Skin epidermis (tissue), 12 donors: Measurements from ENCODE around the gene IGF2BP3.

Source experiments
- H3K27ac ChIP-seq, 21 experiments: fragments of 200-600 bp; sonication (generic) in 11 of 21; one replicate each; pipeline ENCODE4 v1.5.0; 2020; ENCODE audit warnings: mild to moderate bottlenecking in 3 of 21, inconsistent platforms in 2 of 21, moderate library complexity in 2 of 21
- H3K4me3 ChIP-seq, 7 experiments: fragments of 200-600 bp; sonication (generic) in 2 of 7; one replicate each; pipeline ENCODE4 v1.5.0; 2020; ENCODE audit warnings: inconsistent platforms in 2 of 7, mild to moderate bottlenecking in 2 of 7, moderate library complexity in 1 of 7

IGF2BP3 gene

GRCh38 chr7:23347682-23348180 is 122.6 kb downstream of the IGF2BP3 start:
- no peak overlapping the region for H3K4me3 ChIP-seq
- peak overlapping the region in 3 of 21 experiments; percentile 7 to 45 (median 33) for H3K27ac ChIP-seq

GRCh38 chr7:23347033-23347681 is 123.1 kb downstream of the IGF2BP3 start:
- no peak overlapping the region for H3K4me3 ChIP-seq
- peak overlapping the region in 3 of 21 experiments; percentile 7 to 45 (median 33) for H3K27ac ChIP-seq

GRCh38 chr7:23346316-23346715 is 124.0 kb downstream of the IGF2BP3 start:
- Histone ChIP-seq H3K4me3 (peak overlapping the region in 4 of 7 experiments; percentile 3 to 19 (median 8)), H3K27ac (no peak overlapping the region)

- no peak overlapping the region for H3K27ac ChIP-seq
- H3K4me3 ChIP-seq = no peak overlapping the region
These were observed 124.7 kb downstream of the IGF2BP3 start for GRCh38 chr7:23345601-23346000.

GRCh38 chr7:23343806-23344475 is 126.3 kb downstream of the IGF2BP3 start:
- H3K4me3 ChIP-seq = no peak overlapping the region
- H3K27ac ChIP-seq = no peak overlapping the region

- Histone ChIP-seq H3K4me3 (no peak overlapping the region), H3K27ac (no peak overlapping the region)
These were observed 127.2 kb downstream of the IGF2BP3 start for GRCh38 chr7:23343102-23343501.

- no peak overlapping the region for H3K27ac ChIP-seq
- no peak overlapping the region for H3K4me3 ChIP-seq
These were observed 128.3 kb downstream of the IGF2BP3 start for GRCh38 chr7:23341846-23342598.

GRCh38 chr7:23338863-23339262 is 131.4 kb downstream of the IGF2BP3 start:
- no peak overlapping the region for H3K4me3 ChIP-seq
- H3K27ac ChIP-seq = no peak overlapping the region

- H3K4me3 ChIP-seq = no peak overlapping the region
- H3K27ac ChIP-seq = no peak overlapping the region
These were observed 131.9 kb downstream of the IGF2BP3 start for GRCh38 chr7:23338439-23338838.

- Histone ChIP-seq H3K4me3 (no peak overlapping the region), H3K27ac (no peak overlapping the region)
These were observed 132.9 kb downstream of the IGF2BP3 start for GRCh38 chr7:23337374-23337773.

- H3K4me3 ChIP-seq = no peak overlapping the region
- H3K27ac ChIP-seq = no peak overlapping the region
These were observed 133.4 kb downstream of the IGF2BP3 start for GRCh38 chr7:23336799-23337283.

GRCh38 chr7:23336086-23336485 is 134.2 kb downstream of the IGF2BP3 start:
- H3K27ac ChIP-seq = no peak overlapping the region

GRCh38 chr7:23335621-23336020 is 134.7 kb downstream of the IGF2BP3 start:
- H3K27ac ChIP-seq = peak overlapping the region in 3 of 21 experiments; percentile 22 to 80 (median 70)

More at GRCh38 chr7:23336086-23336485, 134.2 kb downstream of the IGF2BP3 start:
- H3K4me3 ChIP-seq = no peak overlapping the region

GRCh38 chr7:23335136-23335535 is 135.2 kb downstream of the IGF2BP3 start:
- peak overlapping the region in 3 of 21 experiments; percentile 22 to 80 (median 70) for H3K27ac ChIP-seq
- H3K4me3 ChIP-seq = no peak overlapping the region

More at GRCh38 chr7:23335621-23336020, 134.7 kb downstream of the IGF2BP3 start:
- H3K4me3 ChIP-seq = no peak overlapping the region

- H3K4me3 ChIP-seq = no peak overlapping the region
- peak overlapping the region in 5 of 21 experiments; percentile 32 to 80 (median 70) for H3K27ac ChIP-seq
These were observed 135.7 kb downstream of the IGF2BP3 start for GRCh38 chr7:23334482-23335056.

GRCh38 chr7:23333671-23334246 is 136.5 kb downstream of the IGF2BP3 start:
- Histone ChIP-seq H3K27ac (peak overlapping the region in 8 of 21 experiments; percentile 21 to 80 (median 46)), H3K4me3 (no peak overlapping the region)

GRCh38 chr7:23332910-23333612 is 137.2 kb downstream of the IGF2BP3 start:
- peak overlapping the region in 6 of 21 experiments; percentile 19 to 54 (median 34) for H3K27ac ChIP-seq

GRCh38 chr7:23332193-23332592 is 138.1 kb downstream of the IGF2BP3 start:
- no peak overlapping the region for H3K27ac ChIP-seq
- no peak overlapping the region for H3K4me3 ChIP-seq

More at GRCh38 chr7:23332910-23333612, 137.2 kb downstream of the IGF2BP3 start:
- H3K4me3 ChIP-seq = no peak overlapping the region

- H3K4me3 ChIP-seq = no peak overlapping the region
- no peak overlapping the region for H3K27ac ChIP-seq
These were observed 139.2 kb downstream of the IGF2BP3 start for GRCh38 chr7:23331132-23331531.
